Nephron (organoid): ENCODE data around the gene PPP1R1C.

Source experiments
- H3K27ac Mint-ChIP-seq, 3 experiments: 2 replicates each; pipeline ENCODE4 v1.8.0; 2020; ENCODE audit warnings: mixed read lengths in 3 of 3, mild to moderate bottlenecking in 2 of 3, moderate library complexity in 1 of 3
- H3K27me3 Mint-ChIP-seq: 2 replicates; pipeline ENCODE4 v1.8.0; 2021; ENCODE audit warnings: low read depth, mild to moderate bottlenecking, moderate library complexity, mixed read lengths
- H3K36me3 Mint-ChIP-seq: 2 replicates; pipeline ENCODE4 v1.8.0; 2020; ENCODE audit warnings: low read depth, mixed read lengths
- H3K4me1 Mint-ChIP-seq: 2 replicates; pipeline ENCODE4 v1.8.0; 2020; ENCODE audit warnings: mixed read lengths
- H3K4me3 Mint-ChIP-seq, 3 experiments: 2 replicates each; pipeline ENCODE4 v1.8.0; 2020; ENCODE audit warnings: mild to moderate bottlenecking in 3 of 3, mixed read lengths in 3 of 3, moderate library complexity in 2 of 3
- H3K9me3 Mint-ChIP-seq: 2 replicates; pipeline ENCODE4 v1.8.0; 2020; ENCODE audit warnings: mixed read lengths
- CTCF ChIP-seq, 3 experiments: fragments of 200-600 bp; sonication (generic); IDR thresholded peaks; one replicate each; pipeline ENCODE4 v1.5.0; 2021; ENCODE audit warnings: antibody characterized with exemption in 3 of 3; ENCODE audit not compliant: unreplicated experiment in 3 of 3

The PPP1R1C gene

GRCh38 chr2:181946444-181947127 is 39.1 kb upstream of the PPP1R1C start:
- no peaks in the 10 kb centered on the region for H3K9me3 Mint-ChIP-seq
- H3K36me3 Mint-ChIP-seq = no peaks in the 10 kb centered on the region
- no peaks in the 10 kb centered on the region for H3K27me3 Mint-ChIP-seq

GRCh38 chr2:181947273-181947672 is 38.4 kb upstream of the PPP1R1C start:
- no peak for TF ChIP-seq CTCF (IDR thresholded peaks at IDR 0.05; ENCODE audit: unreplicated experiment in 3 of 3)
- no peaks in the 10 kb centered on the region for H3K36me3 Mint-ChIP-seq
- H3K4me1 Mint-ChIP-seq = no peaks in the 10 kb centered on the region
- H3K9me3 Mint-ChIP-seq = no peaks in the 10 kb centered on the region
- no peak overlapping the region for H3K27ac Mint-ChIP-seq
- H3K4me3 Mint-ChIP-seq = no peak overlapping the region
- no peaks in the 10 kb centered on the region for H3K27me3 Mint-ChIP-seq

More at GRCh38 chr2:181946444-181947127, 39.1 kb upstream of the PPP1R1C start:
- Mint-ChIP-seq H3K4me1 (no peaks in the 10 kb centered on the region), H3K27ac (no peak overlapping the region), H3K4me3 (no peak overlapping the region)
- TF ChIP-seq CTCF (IDR thresholded peaks at IDR 0.05; ENCODE audit: unreplicated experiment in 3 of 3) = no peak

GRCh38 chr2:181948227-181948626 is 37.4 kb upstream of the PPP1R1C start:
- H3K9me3 Mint-ChIP-seq = no peaks in the 10 kb centered on the region
- H3K4me1 Mint-ChIP-seq = no peaks in the 10 kb centered on the region
- no peak overlapping the region for H3K4me3 Mint-ChIP-seq
- H3K27me3 Mint-ChIP-seq = no peaks in the 10 kb centered on the region
- TF ChIP-seq CTCF (IDR thresholded peaks at IDR 0.05; ENCODE audit: unreplicated experiment in 3 of 3) = no peak
- no peak overlapping the region for H3K27ac Mint-ChIP-seq
- H3K36me3 Mint-ChIP-seq = no peaks in the 10 kb centered on the region

GRCh38 chr2:181949047-181949446 is 36.6 kb upstream of the PPP1R1C start:
- no peak for TF ChIP-seq CTCF (IDR thresholded peaks at IDR 0.05; ENCODE audit: unreplicated experiment in 3 of 3)
- H3K36me3 Mint-ChIP-seq = no peaks in the 10 kb centered on the region
- H3K4me1 Mint-ChIP-seq = no peaks in the 10 kb centered on the region
- no peak overlapping the region for H3K4me3 Mint-ChIP-seq
- no peak overlapping the region for H3K27ac Mint-ChIP-seq
- no peaks in the 10 kb centered on the region for H3K27me3 Mint-ChIP-seq
- H3K9me3 Mint-ChIP-seq = no peaks in the 10 kb centered on the region

GRCh38 chr2:181952404-181953226 is 33.0 kb upstream of the PPP1R1C start:
- H3K4me1 Mint-ChIP-seq = peaks cover 6% of the 10 kb centered on the region
- TF ChIP-seq CTCF (IDR thresholded peaks at IDR 0.05; ENCODE audit: unreplicated experiment in 3 of 3) = no peak
- H3K27me3 Mint-ChIP-seq = no peaks in the 10 kb centered on the region
- H3K27ac Mint-ChIP-seq = no peak overlapping the region
- H3K36me3 Mint-ChIP-seq = no peaks in the 10 kb centered on the region
- no peaks in the 10 kb centered on the region for H3K9me3 Mint-ChIP-seq
- no peak overlapping the region for H3K4me3 Mint-ChIP-seq
